OCI-LY3 (cell line): ENCODE results near the gene RBM33.

ENCODE experiments used
- H2AFZ ChIP-seq: fragments of 200-600, 300-600 bp; shearing (Covaris generic); 2 replicates; pipeline ENCODE4 v1.6.0; 2014; ENCODE audit warnings: antibody characterized with exemption, low read depth, low read length
- H3K27ac ChIP-seq: fragments of 200-600, 300-600 bp; sonication (generic); 2 replicates; pipeline ENCODE4 v1.5.1; 2014; ENCODE audit warnings: mild to moderate bottlenecking, low read length, moderate library complexity, mixed read lengths
- H3K27me3 ChIP-seq: fragments of 200-600, 300-600 bp; sonication (generic); 2 replicates; pipeline ENCODE4 v1.6.1; 2014; ENCODE audit warnings: low read depth, low read length, mixed read lengths
- H3K36me3 ChIP-seq: fragments of 200-600, 300-600 bp; sonication (generic); replicated peaks from 2 replicates; pipeline ENCODE3; 2014; ENCODE audit warnings: low read depth, low read length, mixed read lengths
- H3K4me1 ChIP-seq: fragments of 300-600, 200-600 bp; sonication (generic); 2 replicates; pipeline ENCODE4 v1.6.1; 2014; ENCODE audit warnings: low read length, mixed read lengths
- H3K4me2 ChIP-seq: fragments of 200-600, 300-600 bp; sonication (generic); 2 replicates; pipeline ENCODE4 v1.6.1; 2014; ENCODE audit warnings: low read length, mixed read lengths
- H3K4me3 ChIP-seq: fragments of 300-600, 200-600 bp; sonication (generic); 2 replicates; pipeline ENCODE4 v1.5.1; 2014; ENCODE audit warnings: antibody characterized with exemption, mild to moderate bottlenecking, low read length, moderate library complexity
- H3K79me2 ChIP-seq: fragments of 300-600, 200-600 bp; shearing (Covaris generic); 2 replicates; pipeline ENCODE4 v1.6.1; 2014; ENCODE audit warnings: mild to moderate bottlenecking, low read length, mixed read lengths
- H3K9ac ChIP-seq: fragments of 300-600, 200-600 bp; shearing (Covaris generic); 2 replicates; pipeline ENCODE4 v1.6.0; 2014; ENCODE audit warnings: mild to moderate bottlenecking, low read length, moderate library complexity
- H3K9me3 ChIP-seq: fragments of 200-600, 300-600 bp; shearing (Covaris generic); 2 replicates; pipeline ENCODE4 v1.6.1; 2014; ENCODE audit warnings: low read length, mixed read lengths; ENCODE audit not compliant: insufficient read depth
- H4K20me1 ChIP-seq: fragments of 200-600, 300-600 bp; sonication (generic); 2 replicates; pipeline ENCODE4 v1.6.1; 2016; ENCODE audit warnings: low read length, mixed read lengths; ENCODE audit not compliant: insufficient read depth
- CTCF ChIP-seq: fragments of 200-600, 300-600 bp; sonication (generic); IDR thresholded peaks from 2 replicates; pipeline ENCODE4 v1.5.1; 2014; ENCODE audit warnings: antibody characterized with exemption, low read length, low read depth
- EZH2phosphoT487 ChIP-seq: fragments of 200-600 bp; shearing (Covaris generic); IDR thresholded peaks from 2 replicates; pipeline ENCODE4 v1.6.1; 2018; ENCODE audit warnings: antibody characterized with exemption, mixed run types, low read depth

Gene RBM33

GRCh38 chr7:155769701-155770100 is 125.2 kb downstream of the RBM33 start:
- no peak for TF ChIP-seq CTCF
- no peak for TF ChIP-seq EZH2phosphoT487
- Histone ChIP-seq H3K4me1 (peaks cover 28% of the 10 kb centered on the region), H4K20me1 (peaks cover 47% of the 10 kb centered on the region), H3K27me3 (no peaks in the 10 kb centered on the region), H3K79me2 (peaks cover 7% of the 10 kb centered on the region; the same call in 1 of the 2 replicates), H3K27ac (no peak overlapping the region), H3K4me2 (no peak overlapping the region), H3K4me3 (no peak overlapping the region), H3K9me3 (no peaks in the 10 kb centered on the region), H3K36me3 (peaks cover 71% of the 10 kb centered on the region), H2AFZ (no peak overlapping the region), H3K9ac (no peak overlapping the region)

- H2AFZ ChIP-seq = no peak overlapping the region
- H3K4me1 ChIP-seq = peaks cover 28% of the 10 kb centered on the region
- peaks cover 42% of the 10 kb centered on the region for H4K20me1 ChIP-seq
- no peak overlapping the region for H3K4me2 ChIP-seq
- TF ChIP-seq EZH2phosphoT487 (no peak), CTCF (no peak)
- peaks cover 7% of the 10 kb centered on the region; the same call in 1 of the 2 replicates for H3K79me2 ChIP-seq
- H3K36me3 ChIP-seq = peaks cover 70% of the 10 kb centered on the region
- H3K9me3 ChIP-seq = no peaks in the 10 kb centered on the region
- H3K9ac ChIP-seq = no peak overlapping the region
- no peak overlapping the region for H3K4me3 ChIP-seq
- H3K27me3 ChIP-seq = no peaks in the 10 kb centered on the region
- no peak overlapping the region for H3K27ac ChIP-seq
These were observed 125.8 kb downstream of the RBM33 start for GRCh38 chr7:155770241-155770640.

- no peak overlapping the region for H3K4me3 ChIP-seq
- H3K4me2 ChIP-seq = no peak overlapping the region
- peaks cover 65% of the 10 kb centered on the region for H3K36me3 ChIP-seq
- H2AFZ ChIP-seq = no peak overlapping the region
- H3K27me3 ChIP-seq = no peaks in the 10 kb centered on the region
- H3K79me2 ChIP-seq = no peaks in the 10 kb centered on the region
- peaks cover 11% of the 10 kb centered on the region for H3K4me1 ChIP-seq
- H3K9me3 ChIP-seq = no peaks in the 10 kb centered on the region
- TF ChIP-seq CTCF (no peak), EZH2phosphoT487 (no peak)
- peaks cover 29% of the 10 kb centered on the region for H4K20me1 ChIP-seq
- no peak overlapping the region for H3K27ac ChIP-seq
- no peak overlapping the region for H3K9ac ChIP-seq
These were observed 129.1 kb downstream of the RBM33 start for GRCh38 chr7:155773531-155773930.

GRCh38 chr7:155774947-155775346 is 130.5 kb downstream of the RBM33 start:
- Histone ChIP-seq H3K79me2 (no peaks in the 10 kb centered on the region), H3K27me3 (no peaks in the 10 kb centered on the region), H2AFZ (no peak overlapping the region), H4K20me1 (peaks cover 16% of the 10 kb centered on the region), H3K36me3 (peaks cover 57% of the 10 kb centered on the region), H3K4me2 (no peak overlapping the region), H3K9me3 (no peaks in the 10 kb centered on the region), H3K4me3 (no peak overlapping the region), H3K4me1 (no peaks in the 10 kb centered on the region), H3K27ac (no peak overlapping the region), H3K9ac (no peak overlapping the region)
- TF ChIP-seq CTCF (no peak), EZH2phosphoT487 (no peak)
